H9 (cell line): ENCODE data around the gene SH2D2A. TPM values are rescaled to one million over a fixed set of nuclear protein-coding genes. Genes with fewer than 3 reads are reported as not detected.

ENCODE experiments used
- DNase-seq: peaks from one replicate; pipeline ENCODE4 v3.0.0-alpha.2; 2017
- H2AFZ ChIP-seq: one replicate; pipeline ENCODE4 v1.6.1; 2013; ENCODE audit warnings: mild to moderate bottlenecking, low read length, control low read depth, moderate library complexity
- H2AK5ac ChIP-seq: 2 replicates; pipeline ENCODE4 v1.6.1; 2013; ENCODE audit warnings: low read length, control low read depth, mixed read lengths; ENCODE audit not compliant: insufficient read length
- H2BK120ac ChIP-seq: one replicate; pipeline ENCODE4 v1.6.1; 2013; ENCODE audit warnings: low read depth, mild to moderate bottlenecking, low read length, control low read depth, inconsistent platforms; ENCODE audit not compliant: poor library complexity, severe bottlenecking
- H2BK12ac ChIP-seq: 2 replicates; pipeline ENCODE4 v1.6.1; 2013; ENCODE audit warnings: low read length, control low read depth, mixed read lengths, low read depth; ENCODE audit not compliant: insufficient read length
- H2BK15ac ChIP-seq: 2 replicates; pipeline ENCODE4 v1.6.1; 2013; ENCODE audit warnings: low read depth, low read length, control low read depth
- H2BK20ac ChIP-seq: one replicate; pipeline ENCODE4 v1.6.1; 2013; ENCODE audit warnings: low read depth, mild to moderate bottlenecking, low read length, control low read depth, inconsistent platforms; ENCODE audit not compliant: poor library complexity, severe bottlenecking
- H2BK5ac ChIP-seq: 2 replicates; pipeline ENCODE4 v1.6.1; 2013; ENCODE audit warnings: low read length, control low read depth, mixed read lengths; ENCODE audit not compliant: insufficient read length
- H3K14ac ChIP-seq: 2 replicates; pipeline ENCODE4 v1.6.1; 2013; ENCODE audit warnings: low read length, control low read depth; ENCODE audit not compliant: insufficient read depth
- H3K18ac ChIP-seq: 2 replicates; pipeline ENCODE4 v1.6.1; 2013; ENCODE audit warnings: low read depth, mild to moderate bottlenecking, mixed read lengths, low read length, control low read depth; ENCODE audit not compliant: insufficient read length
- H3K23ac ChIP-seq: 2 replicates; pipeline ENCODE4 v1.6.1; 2013; ENCODE audit warnings: low read length, control low read depth, mixed read lengths, low read depth; ENCODE audit not compliant: insufficient read length
- H3K23me2 ChIP-seq: 2 replicates; pipeline ENCODE4 v1.6.1; 2013; ENCODE audit warnings: low read depth, mild to moderate bottlenecking, mixed read lengths, low read length, control low read depth; ENCODE audit not compliant: insufficient read length, poor library complexity, severe bottlenecking
- H3K27ac ChIP-seq: 2 replicates; pipeline ENCODE4 v1.5.1; 2013; ENCODE audit warnings: low read length, control low read depth, mixed read lengths, low read depth; ENCODE audit not compliant: insufficient read length
- H3K27me3 ChIP-seq: 2 replicates; pipeline ENCODE4 v1.6.1; 2013; ENCODE audit warnings: low read length, control low read depth, inconsistent platforms; ENCODE audit not compliant: insufficient read depth
- H3K4ac ChIP-seq: 2 replicates; pipeline ENCODE4 v1.6.1; 2013; ENCODE audit warnings: low read depth, mild to moderate bottlenecking, control low read depth, inconsistent platforms, low read length, moderate library complexity
- H3K4me1 ChIP-seq: 2 replicates; pipeline ENCODE4 v1.6.1; 2013; ENCODE audit warnings: low read length, control low read depth, inconsistent platforms; ENCODE audit not compliant: insufficient read depth
- H3K4me2 ChIP-seq: 2 replicates; pipeline ENCODE4 v1.6.1; 2013; ENCODE audit warnings: low read length, control low read depth, mixed read lengths; ENCODE audit not compliant: insufficient read length, insufficient read depth
- H3K56ac ChIP-seq: 2 replicates; pipeline ENCODE4 v1.6.1; 2013; ENCODE audit warnings: low read depth, mild to moderate bottlenecking, mixed read lengths, low read length, control low read depth; ENCODE audit not compliant: insufficient read length
- H3K79me1 ChIP-seq: 2 replicates; pipeline ENCODE4 v1.6.1; 2013; ENCODE audit warnings: low read depth, mild to moderate bottlenecking, moderate library complexity, low read length, control low read depth, inconsistent platforms; ENCODE audit not compliant: insufficient read depth, poor library complexity, severe bottlenecking
- H3K79me2 ChIP-seq: 2 replicates; pipeline ENCODE4 v1.6.1; 2013; ENCODE audit warnings: low read length, control low read depth, inconsistent platforms; ENCODE audit not compliant: insufficient read depth
- H3K9ac ChIP-seq: 2 replicates; pipeline ENCODE4 v1.6.1; 2013; ENCODE audit warnings: low read length, control low read depth, mixed read lengths; ENCODE audit not compliant: insufficient read length; ENCODE audit errors: extremely low read depth
- H3K9me3 ChIP-seq: one replicate; pipeline ENCODE4 v1.6.1; 2013; ENCODE audit warnings: low read depth, low read length, inconsistent platforms; ENCODE audit not compliant: control insufficient read depth
- H3T11ph ChIP-seq: one replicate; pipeline ENCODE4 v1.6.1; 2013; ENCODE audit warnings: mild to moderate bottlenecking, low read length, control low read depth, inconsistent platforms
- H4K20me1 ChIP-seq: one replicate; pipeline ENCODE4 v1.6.1; 2013; ENCODE audit not compliant: control insufficient read depth, insufficient read length, insufficient read depth
- H4K5ac ChIP-seq: 2 replicates; pipeline ENCODE4 v1.6.1; 2013; ENCODE audit warnings: low read depth, mild to moderate bottlenecking, mixed read lengths, low read length, control low read depth; ENCODE audit not compliant: insufficient read length
- H4K8ac ChIP-seq: replicated peaks from 2 replicates; pipeline ENCODE4 v1.6.1; 2013; ENCODE audit warnings: low read length, control low read depth, mixed read lengths, low read depth; ENCODE audit not compliant: insufficient read length
- H4K91ac ChIP-seq: 2 replicates; pipeline ENCODE4 v1.6.1; 2013; ENCODE audit warnings: low read depth, mild to moderate bottlenecking, moderate library complexity, mixed read lengths, low read length, control low read depth; ENCODE audit not compliant: insufficient read length
- H3K27ac Mint-ChIP-seq, 3 experiments: 2 replicates in 2 of 3; 3 replicates in 1 of 3; pipeline ENCODE4 v1.8.0; 2020 to 2021; ENCODE audit warnings: mixed read lengths in 3 of 3, mild to moderate bottlenecking in 1 of 3, moderate library complexity in 1 of 3
- H3K27me3 Mint-ChIP-seq: 2 replicates; pipeline ENCODE4 v1.8.0; 2021; ENCODE audit warnings: low read depth, mild to moderate bottlenecking, moderate library complexity, mixed read lengths
- H3K36me3 Mint-ChIP-seq, 3 experiments: 2 replicates in 2 of 3; 3 replicates in 1 of 3; pipeline ENCODE4 v1.8.0; 2020 to 2021; ENCODE audit warnings: low read depth in 3 of 3, mixed read lengths in 3 of 3; ENCODE audit not compliant: insufficient read depth in 1 of 3
- H3K4me1 Mint-ChIP-seq, 2 experiments: 2 replicates each; pipeline ENCODE4 v1.8.0; 2020; ENCODE audit warnings: mixed read lengths in 2 of 2
- H3K4me3 Mint-ChIP-seq, 2 experiments: 2 replicates in 1 of 2; 3 replicates in 1 of 2; pipeline ENCODE4 v1.8.0; 2020 to 2021; ENCODE audit warnings: mild to moderate bottlenecking in 2 of 2, mixed read lengths in 2 of 2, moderate library complexity in 1 of 2
- H3K9me3 Mint-ChIP-seq, 2 experiments: 2 replicates in 1 of 2; 3 replicates in 1 of 2; pipeline ENCODE4 v1.8.0; 2020; ENCODE audit warnings: mild to moderate bottlenecking in 2 of 2, mixed read lengths in 2 of 2, moderate library complexity in 1 of 2
- WGBS: extraction: QIAGEN DNeasy Blood & Tissue Kit; methylation state at CpG from one replicate; pipeline ENCODE4 v1.1.7; 2013; ENCODE audit warnings: missing lambda C conversion rate, low lambda C conversion rate, mixed read lengths; ENCODE audit not compliant: insufficient read length; ENCODE audit errors: extremely low coverage; 5-methylcytosine and 5-hydroxymethylcytosine counted together
- total RNA-seq: library from RNA; stranded (reverse); gene quantifications from 2 replicates; pipeline ENCODE4 v1.2.1, GENCODE V29; 2021
- TF ChIP-seq, protein P1 (sequence below): fragments of 200-600 bp; sonication (generic); conservative IDR thresholded peaks from 3 replicates; pipeline ENCODE4 v1.8.0; 2021; ENCODE audit warnings: antibody characterized with exemption, mild to moderate bottlenecking

Gene SH2D2A
- total RNA-seq, 1 experiment from 2014 or later, result 2.0 TPM

DNA sequence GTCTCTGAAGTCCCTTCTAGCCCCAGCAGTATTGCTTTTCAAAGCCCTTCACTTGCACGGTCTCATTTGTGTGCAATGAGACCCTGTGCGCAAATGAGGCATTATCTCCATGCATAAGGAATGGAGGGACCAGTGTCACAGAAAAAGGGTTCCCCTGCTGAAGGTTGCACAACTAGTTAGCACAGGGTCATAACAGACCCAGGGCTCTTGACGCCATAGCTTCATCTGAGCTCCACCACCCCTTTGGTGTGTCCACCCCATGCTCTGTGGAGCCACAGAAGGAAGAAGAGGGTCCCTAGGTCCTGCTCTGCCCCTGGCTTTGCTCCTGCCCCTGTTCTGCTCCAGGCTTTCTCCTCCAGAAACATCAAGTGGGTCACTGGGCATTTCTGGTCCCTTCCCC, 12.6 kb downstream of the SH2D2A start:
- Histone ChIP-seq H3K27ac (no peak overlapping the region), H2BK15ac (no peak overlapping the region), H3T11ph (no peak overlapping the region), H2AK5ac (no peak overlapping the region), H2AFZ (no peak overlapping the region), H3K9ac (no peak overlapping the region), H3K79me2 (no peaks in the 10 kb centered on the region), H2BK12ac (no peak overlapping the region), H3K4ac (no peak overlapping the region), H4K5ac (no peak overlapping the region), H2BK120ac (no peak overlapping the region), H2BK5ac (no peak overlapping the region), H3K23ac (no peak overlapping the region), H3K23me2 (no peaks in the 10 kb centered on the region), H4K8ac (no peak overlapping the region), H3K14ac (no peak overlapping the region), H3K56ac (no peak overlapping the region), H3K9me3 (no peaks in the 10 kb centered on the region), H3K27me3 (no peaks in the 10 kb centered on the region; the same call in 1 of the 2 replicates), H3K79me1 (no peaks in the 10 kb centered on the region), H3K4me1 (no peaks in the 10 kb centered on the region), H2BK20ac (no peak overlapping the region), H4K20me1 (no peaks in the 10 kb centered on the region), H3K18ac (no peak overlapping the region), H3K4me2 (no peak overlapping the region), H4K91ac (no peak overlapping the region)
- H3K4me3 Mint-ChIP-seq, result no peak overlapping the region
- H3K27me3 Mint-ChIP-seq, result peaks cover 2% of the 10 kb centered on the region
- H3K36me3 Mint-ChIP-seq, result peaks cover 3 to 27% (median 19%) of the 10 kb centered on the region in 3 experiments; a peak in 6 of 7 replicates
- TF ChIP-seq, protein P1, sequence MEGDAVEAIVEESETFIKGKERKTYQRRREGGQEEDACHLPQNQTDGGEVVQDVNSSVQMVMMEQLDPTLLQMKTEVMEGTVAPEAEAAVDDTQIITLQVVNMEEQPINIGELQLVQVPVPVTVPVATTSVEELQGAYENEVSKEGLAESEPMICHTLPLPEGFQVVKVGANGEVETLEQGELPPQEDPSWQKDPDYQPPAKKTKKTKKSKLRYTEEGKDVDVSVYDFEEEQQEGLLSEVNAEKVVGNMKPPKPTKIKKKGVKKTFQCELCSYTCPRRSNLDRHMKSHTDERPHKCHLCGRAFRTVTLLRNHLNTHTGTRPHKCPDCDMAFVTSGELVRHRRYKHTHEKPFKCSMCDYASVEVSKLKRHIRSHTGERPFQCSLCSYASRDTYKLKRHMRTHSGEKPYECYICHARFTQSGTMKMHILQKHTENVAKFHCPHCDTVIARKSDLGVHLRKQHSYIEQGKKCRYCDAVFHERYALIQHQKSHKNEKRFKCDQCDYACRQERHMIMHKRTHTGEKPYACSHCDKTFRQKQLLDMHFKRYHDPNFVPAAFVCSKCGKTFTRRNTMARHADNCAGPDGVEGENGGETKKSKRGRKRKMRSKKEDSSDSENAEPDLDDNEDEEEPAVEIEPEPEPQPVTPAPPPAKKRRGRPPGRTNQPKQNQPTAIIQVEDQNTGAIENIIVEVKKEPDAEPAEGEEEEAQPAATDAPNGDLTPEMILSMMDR, result no peak
- DNase-seq, result no peak
- H3K27ac Mint-ChIP-seq, result no peak overlapping the region; a peak in 1 of 7 replicates
- no CpG with 5 or more reads among the region's 3 CpGs for WGBS
- peaks cover 0 to 13% of the 10 kb centered on the region in 2 experiments; a peak in 2 of 4 replicates for H3K4me1 Mint-ChIP-seq
- no peaks in the 10 kb centered on the region for H3K9me3 Mint-ChIP-seq
